GM21529 (cell line): ENCODE results near the gene LMAN1L.
A peak's percentile ranks its signal among the peaks of the same experiment; 100 is the strongest.

ENCODE experiments used
- ATAC-seq: cut with Tn5 transposase; IDR thresholded peaks from one replicate; pipeline ENCODE4 v1.9.1; 2021; ENCODE audit not compliant: unreplicated experiment

The LMAN1L gene

GRCh38 chr15:74815121-74815934, 2.7 kb downstream of the LMAN1L start:
- ATAC-seq = no peak

- ATAC-seq = no peak
Observed at GRCh38 chr15:74815961-74816360, 3.3 kb downstream of the LMAN1L start.

- ATAC-seq = no peak
Observed at GRCh38 chr15:74816624-74817369, 4.2 kb downstream of the LMAN1L start.

- ATAC-seq = no peak
Observed at GRCh38 chr15:74817370-74817737, 4.7 kb downstream of the LMAN1L start.

- no peak for ATAC-seq
Observed at GRCh38 chr15:74820056-74820455, 7.4 kb downstream of the LMAN1L start.

- ATAC-seq = peak; percentile 71
Observed at GRCh38 chr15:74821091-74821789, 8.6 kb downstream of the LMAN1L start.

- no peak for ATAC-seq
Observed at GRCh38 chr15:74821790-74822158, 9.1 kb downstream of the LMAN1L start.

GRCh38 chr15:74822233-74822632, 9.6 kb downstream of the LMAN1L start:
- ATAC-seq = no peak

- no peak for ATAC-seq
Observed at GRCh38 chr15:74823324-74823723, 10.7 kb downstream of the LMAN1L start.

GRCh38 chr15:74824976-74825375, 12.3 kb downstream of the LMAN1L start:
- ATAC-seq = no peak

- no peak for ATAC-seq
Observed at GRCh38 chr15:74825866-74826265, 13.2 kb downstream of the LMAN1L start.

- no peak for ATAC-seq
Observed at GRCh38 chr15:74826364-74826819, 13.8 kb downstream of the LMAN1L start, which contains the start of gene CPLX3. Gene CPLX3 (plus strand): TSS chr15:74826627. CDS start chr15:74826704, 77 bp downstream.

- no peak for ATAC-seq
Observed at GRCh38 chr15:74826921-74827320, 14.3 kb downstream of the LMAN1L start.

GRCh38 chr15:74827614-74828013, 15.0 kb downstream of the LMAN1L start:
- no peak for ATAC-seq

- no peak for ATAC-seq
Observed at GRCh38 chr15:74828835-74829234, 16.2 kb downstream of the LMAN1L start.

- ATAC-seq = no peak
Observed at GRCh38 chr15:74829486-74829885, 16.9 kb downstream of the LMAN1L start.

GRCh38 chr15:74829991-74830390, 17.4 kb downstream of the LMAN1L start:
- ATAC-seq = no peak

GRCh38 chr15:74830868-74831267, 18.2 kb downstream of the LMAN1L start:
- no peak for ATAC-seq

GRCh38 chr15:74831813-74832495, 19.3 kb downstream of the LMAN1L start:
- no peak for ATAC-seq

- ATAC-seq = no peak
Observed at GRCh38 chr15:74832826-74833225, 20.2 kb downstream of the LMAN1L start.
